ENCODE data around the gene ANAPC5. TPM values are rescaled to one million over a fixed set of nuclear protein-coding genes. Genes with fewer than 3 reads are reported as not detected.

ANAPC5 gene, protein sequence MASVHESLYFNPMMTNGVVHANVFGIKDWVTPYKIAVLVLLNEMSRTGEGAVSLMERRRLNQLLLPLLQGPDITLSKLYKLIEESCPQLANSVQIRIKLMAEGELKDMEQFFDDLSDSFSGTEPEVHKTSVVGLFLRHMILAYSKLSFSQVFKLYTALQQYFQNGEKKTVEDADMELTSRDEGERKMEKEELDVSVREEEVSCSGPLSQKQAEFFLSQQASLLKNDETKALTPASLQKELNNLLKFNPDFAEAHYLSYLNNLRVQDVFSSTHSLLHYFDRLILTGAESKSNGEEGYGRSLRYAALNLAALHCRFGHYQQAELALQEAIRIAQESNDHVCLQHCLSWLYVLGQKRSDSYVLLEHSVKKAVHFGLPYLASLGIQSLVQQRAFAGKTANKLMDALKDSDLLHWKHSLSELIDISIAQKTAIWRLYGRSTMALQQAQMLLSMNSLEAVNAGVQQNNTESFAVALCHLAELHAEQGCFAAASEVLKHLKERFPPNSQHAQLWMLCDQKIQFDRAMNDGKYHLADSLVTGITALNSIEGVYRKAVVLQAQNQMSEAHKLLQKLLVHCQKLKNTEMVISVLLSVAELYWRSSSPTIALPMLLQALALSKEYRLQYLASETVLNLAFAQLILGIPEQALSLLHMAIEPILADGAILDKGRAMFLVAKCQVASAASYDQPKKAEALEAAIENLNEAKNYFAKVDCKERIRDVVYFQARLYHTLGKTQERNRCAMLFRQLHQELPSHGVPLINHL
- total RNA-seq, result 133 and 149 TPM in 2 replicates

DNA sequence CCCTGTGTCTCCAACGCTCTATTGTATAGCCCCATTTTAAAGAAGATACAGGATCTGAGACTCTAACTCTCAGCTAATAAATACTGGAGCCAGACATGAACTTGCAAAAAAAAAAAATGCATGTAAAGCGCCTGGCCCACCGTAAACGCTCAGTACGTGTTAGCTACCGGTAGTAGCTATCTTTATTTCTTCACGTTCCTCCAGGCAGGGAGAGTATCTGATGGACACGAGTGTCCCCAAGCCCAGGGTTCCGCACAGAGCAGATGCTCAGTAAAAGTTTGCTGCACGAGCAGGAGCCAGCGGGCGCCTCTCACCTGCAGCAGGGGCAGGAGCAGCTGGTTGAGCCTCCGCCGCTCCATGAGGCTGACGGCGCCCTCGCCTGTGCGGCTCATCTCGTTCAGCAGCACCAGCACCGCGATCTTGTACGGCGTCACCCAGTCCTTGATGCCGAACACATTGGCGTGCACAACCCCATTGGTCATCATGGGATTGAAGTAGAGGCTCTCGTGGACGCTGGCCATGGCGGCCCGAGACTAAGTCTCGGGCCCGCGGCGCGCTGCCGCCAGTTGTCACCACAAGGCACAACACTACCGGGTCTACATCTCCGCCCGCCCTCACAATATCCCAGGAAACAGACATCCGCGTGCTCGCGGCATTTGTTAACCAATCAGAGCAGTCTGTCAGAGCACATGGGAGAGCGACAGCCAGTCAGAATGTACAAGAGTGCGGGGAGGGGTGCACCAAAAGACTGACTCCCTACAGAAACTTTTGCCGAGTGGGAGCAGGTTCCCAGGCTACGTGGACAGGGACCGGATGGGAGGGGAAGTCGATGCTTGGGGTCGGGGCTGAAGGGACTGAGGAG is at the start of gene ANAPC5:
ANAPC5 (minus strand) TSS at position 592 of the 862 bp plus-strand sequence; CDS start at position 521, 71 bp downstream.

DNA sequence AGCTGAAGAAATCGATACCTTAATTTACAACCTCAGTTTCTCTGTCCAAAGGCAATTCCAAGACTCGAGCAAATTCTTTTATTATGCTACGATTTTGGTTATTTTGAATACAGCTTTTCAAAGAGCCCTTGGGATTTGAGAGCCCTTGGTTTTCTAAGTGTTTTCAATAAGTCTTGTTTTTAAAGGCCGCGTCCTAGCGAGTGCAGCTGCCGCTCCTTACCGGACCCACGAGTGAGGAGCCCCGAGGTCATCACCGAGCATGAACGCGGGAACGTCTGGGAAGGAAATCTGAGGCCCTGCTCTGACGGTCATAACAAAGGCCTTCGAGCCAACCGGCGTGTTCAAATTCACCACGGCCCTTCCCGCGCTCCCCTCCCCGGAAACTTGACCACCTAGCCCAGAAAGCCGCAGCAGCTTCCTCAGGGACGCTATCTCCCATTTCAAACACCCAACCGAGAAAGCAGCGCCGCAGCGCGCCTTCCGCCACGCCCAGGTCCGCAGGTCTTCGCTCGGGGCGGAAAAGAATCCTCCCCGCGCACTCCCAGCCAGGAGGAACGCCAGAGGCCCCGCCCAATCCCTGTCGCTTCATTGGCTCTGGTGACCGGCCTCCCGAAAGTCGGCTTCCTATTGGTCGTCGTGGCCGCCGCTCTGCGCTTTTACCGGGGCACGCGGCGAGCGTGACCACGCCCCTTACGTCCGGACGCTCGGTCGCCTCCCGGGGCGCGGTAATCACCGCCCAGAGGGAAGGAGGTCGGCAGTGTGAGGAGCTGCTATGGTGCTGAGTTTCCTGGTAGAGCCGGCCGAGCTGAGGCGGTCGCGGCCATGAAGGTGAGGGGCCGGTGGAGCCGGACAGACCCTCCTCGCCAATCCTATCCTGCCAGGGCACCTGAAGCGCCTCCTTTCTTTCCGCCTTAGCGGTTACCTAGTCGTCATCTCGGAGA is 47.5 kb upstream of the ANAPC5 start, which contains the start of gene RNF34:
RNF34 (plus strand) TSS at position 728 of the 941 bp plus-strand sequence; CDS start at position 823, 95 bp downstream.

DNA sequence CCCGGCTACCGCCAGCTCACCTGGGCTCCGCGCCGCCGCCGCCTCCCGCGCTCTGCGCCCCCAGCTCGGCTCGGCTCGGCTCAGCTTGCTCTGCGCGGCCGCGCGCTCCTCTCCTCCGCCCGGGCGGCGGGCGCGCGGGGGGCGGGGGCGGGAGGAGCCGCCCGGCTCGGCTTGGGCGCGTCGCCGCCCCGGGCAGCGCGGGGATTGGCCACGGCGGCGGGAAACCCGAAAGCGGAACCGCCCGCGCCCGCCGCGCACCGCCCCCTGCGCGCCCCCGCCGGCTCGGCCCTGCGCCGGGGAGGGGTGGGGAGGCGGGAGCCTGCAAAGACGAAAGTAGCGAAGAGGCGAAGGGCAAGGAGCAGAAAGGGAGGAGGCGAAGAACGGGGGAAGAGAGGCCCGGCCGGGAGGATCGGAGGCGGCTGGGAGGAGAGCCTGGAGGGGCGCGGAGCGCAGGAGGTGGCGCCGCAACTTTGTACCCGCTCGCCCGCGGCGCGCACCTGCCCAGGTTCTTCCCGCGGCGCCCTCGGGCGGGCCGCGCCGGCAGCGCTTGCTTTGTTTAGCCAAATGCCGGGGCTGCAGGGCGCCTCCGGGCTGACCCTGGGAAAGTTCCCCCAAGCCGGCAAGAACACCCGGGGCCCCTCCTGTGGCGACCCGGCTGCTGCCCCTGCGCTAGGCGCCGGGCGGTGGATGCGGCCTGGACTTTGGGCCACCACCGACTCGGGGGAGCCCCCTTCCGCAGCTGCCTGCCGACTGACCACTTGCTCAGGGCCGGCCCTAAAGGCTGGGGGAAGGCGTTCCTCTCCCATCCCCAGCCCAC is 55.4 kb downstream of the ANAPC5 start, which contains the start of gene CAMKK2:
CAMKK2 (minus strand) TSS at position 92 of the 817 bp plus-strand sequence. CDS start 22,183 bp downstream, outside the sequence.

Other genes starting within 250 kb of the ANAPC5 start
- gene P2RX7, start 219.5 kb downstream of the ANAPC5 start, total RNA-seq, result 0.46 and 1.3 TPM in 2 replicates
- 18.9 and 27.9 TPM in 2 replicates for gene P2RX4, start 142.3 kb downstream of the ANAPC5 start, total RNA-seq
- gene CAMKK2, start 55.7 kb downstream of the ANAPC5 start, total RNA-seq, result 34.3 and 36.0 TPM in 2 replicates
- 61.3 and 88.2 TPM in 2 replicates for gene RNF34, start 47.7 kb upstream of the ANAPC5 start, total RNA-seq
- gene KDM2B, start 228.6 kb upstream of the ANAPC5 start, total RNA-seq, result 24.4 and 34.4 TPM in 2 replicates

Data from smooth muscle cell of the pulmonary artery (primary cell).